GM20000 (cell line): ENCODE measurements around the gene BCAR3.

Source experiments
- DNase-seq: peaks from one replicate; pipeline ENCODE4 v3.0.0; 2012; ENCODE audit warnings: low spot score
- TF ChIP-seq, protein P1 (sequence below): IDR thresholded peaks from 2 replicates; pipeline ENCODE4 v1.5.1; 2012; ENCODE audit warnings: mild to moderate bottlenecking, control low read depth; ENCODE audit errors: extremely low read depth, missing control alignments

The BCAR3 gene

DNA sequence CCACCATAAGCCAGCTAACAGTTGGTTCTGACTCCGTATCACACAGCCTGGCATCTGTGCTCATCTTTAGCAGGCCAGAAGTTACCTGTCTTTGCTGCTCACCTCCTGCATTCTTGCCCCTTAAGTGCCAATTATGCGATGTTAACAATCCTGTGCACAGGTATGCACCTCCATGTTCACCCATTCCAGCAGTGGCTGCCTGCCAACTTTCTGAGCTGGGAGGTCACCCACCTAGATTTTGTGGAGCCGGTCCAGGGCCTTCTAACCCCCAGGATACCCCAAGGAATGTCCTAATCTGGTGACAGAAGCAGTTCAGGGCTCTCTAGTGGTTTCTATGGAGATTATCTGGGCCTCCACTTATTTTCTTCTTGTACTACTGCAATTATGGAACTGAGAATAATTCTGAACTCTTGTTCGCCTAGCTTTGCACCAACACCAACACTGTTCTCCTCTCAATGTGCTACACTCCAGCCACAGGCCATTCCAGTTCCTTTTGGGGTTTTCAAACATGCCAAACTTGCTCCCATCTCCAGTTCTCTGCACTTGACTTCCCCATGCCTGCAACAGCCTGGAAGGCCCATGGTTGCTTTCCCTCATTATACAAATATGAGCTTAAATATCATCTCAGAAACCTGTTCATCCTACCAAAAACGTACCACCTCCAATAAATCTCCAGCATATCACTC is 9.0 kb downstream of the BCAR3 start:
- TF ChIP-seq, protein P1, sequence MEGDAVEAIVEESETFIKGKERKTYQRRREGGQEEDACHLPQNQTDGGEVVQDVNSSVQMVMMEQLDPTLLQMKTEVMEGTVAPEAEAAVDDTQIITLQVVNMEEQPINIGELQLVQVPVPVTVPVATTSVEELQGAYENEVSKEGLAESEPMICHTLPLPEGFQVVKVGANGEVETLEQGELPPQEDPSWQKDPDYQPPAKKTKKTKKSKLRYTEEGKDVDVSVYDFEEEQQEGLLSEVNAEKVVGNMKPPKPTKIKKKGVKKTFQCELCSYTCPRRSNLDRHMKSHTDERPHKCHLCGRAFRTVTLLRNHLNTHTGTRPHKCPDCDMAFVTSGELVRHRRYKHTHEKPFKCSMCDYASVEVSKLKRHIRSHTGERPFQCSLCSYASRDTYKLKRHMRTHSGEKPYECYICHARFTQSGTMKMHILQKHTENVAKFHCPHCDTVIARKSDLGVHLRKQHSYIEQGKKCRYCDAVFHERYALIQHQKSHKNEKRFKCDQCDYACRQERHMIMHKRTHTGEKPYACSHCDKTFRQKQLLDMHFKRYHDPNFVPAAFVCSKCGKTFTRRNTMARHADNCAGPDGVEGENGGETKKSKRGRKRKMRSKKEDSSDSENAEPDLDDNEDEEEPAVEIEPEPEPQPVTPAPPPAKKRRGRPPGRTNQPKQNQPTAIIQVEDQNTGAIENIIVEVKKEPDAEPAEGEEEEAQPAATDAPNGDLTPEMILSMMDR, result no peak
- DNase-seq, result no peak

GRCh38 chr1:93672069-93672468 is 9.6 kb downstream of the BCAR3 start:
- TF ChIP-seq, protein P1, result no peak
- DNase-seq, result no peak

GRCh38 chr1:93671099-93671621 is 10.5 kb downstream of the BCAR3 start:
- TF ChIP-seq, protein P1, result no peak
- DNase-seq, result no peak

DNA sequence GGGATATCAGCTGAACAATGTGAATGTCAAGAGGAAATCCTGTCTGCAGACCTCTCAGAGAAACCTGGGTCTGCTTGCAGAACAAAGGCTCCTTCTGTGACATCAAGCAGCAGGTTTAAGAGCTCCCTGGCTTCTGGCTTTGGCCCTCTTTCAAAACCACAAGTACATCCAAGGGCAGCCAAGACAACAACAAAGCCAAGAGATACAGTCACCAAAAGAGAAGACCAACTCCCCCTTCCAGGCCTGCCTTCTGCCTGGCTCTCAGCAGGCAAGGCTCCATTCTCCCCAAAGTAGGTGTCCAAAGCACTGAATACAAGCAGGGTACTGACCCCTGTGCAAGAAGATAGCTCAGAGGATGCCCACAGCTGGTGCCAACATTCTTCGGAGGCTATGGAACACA is 11.5 kb downstream of the BCAR3 start:
- TF ChIP-seq, protein P1, result no peak
- DNase-seq, result no peak

DNA sequence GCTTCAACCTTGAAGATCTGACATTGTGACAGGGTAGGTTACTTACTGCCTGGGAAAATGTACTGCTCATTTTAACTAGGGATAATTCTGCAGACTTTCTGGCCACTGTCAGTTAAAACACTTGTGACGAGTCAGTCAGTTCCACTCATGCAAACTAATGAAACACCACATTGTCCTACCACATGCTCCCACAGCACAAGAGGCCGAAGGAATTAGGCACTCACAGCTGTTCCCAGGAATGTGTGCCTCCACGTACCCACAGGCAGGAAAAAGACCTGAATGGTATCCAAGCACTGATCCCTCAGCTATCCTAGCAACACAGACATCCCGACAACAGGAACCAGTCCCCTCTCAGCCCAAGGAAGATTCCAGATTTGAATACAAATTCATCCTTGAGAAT is 12.3 kb downstream of the BCAR3 start:
- TF ChIP-seq, protein P1, result no peak
- DNase-seq, result no peak

- no peak for DNase-seq
- TF ChIP-seq, protein P1, result no peak
These were observed 12.7 kb downstream of the BCAR3 start for GRCh38 chr1:93668951-93669350.

DNA sequence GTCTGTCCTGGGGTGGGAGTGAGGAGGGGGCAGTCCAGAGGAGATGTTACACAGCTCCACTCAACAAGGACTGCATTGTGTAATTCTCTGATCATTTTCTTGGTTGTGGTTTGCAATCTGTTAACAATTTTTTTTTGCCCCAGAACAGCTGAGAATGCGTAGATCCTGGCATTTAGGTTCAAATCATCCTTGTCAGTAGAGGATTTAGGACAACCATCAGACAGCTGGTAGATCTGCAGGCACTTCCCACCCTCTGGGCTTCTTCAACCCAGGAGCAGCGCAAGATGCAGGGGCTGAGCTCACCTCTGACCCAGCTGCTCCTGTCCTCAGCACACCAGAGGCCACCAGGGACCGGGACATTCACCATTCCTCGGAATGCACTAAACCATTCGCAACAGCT is 13.5 kb downstream of the BCAR3 start:
- TF ChIP-seq, protein P1, result no peak

More for the DNA sequence above, 13.5 kb downstream of the BCAR3 start:
- no peak for DNase-seq
